ENCODE measurements around the gene UBE3C. TPM values are rescaled to one million over a fixed set of nuclear protein-coding genes. Genes with fewer than 3 reads are reported as not detected.
A peak's percentile ranks its signal among the peaks of the same experiment; 100 is the strongest.

UBE3C gene
- total and polyA plus RNA-seq, 2 of the 13 experiments (the other 11 are each of a cell fraction or from before 2014, with no cell fraction given) = 27.0 to 48.2 TPM

GRCh38 chr7:157138424-157139110, at the start of gene UBE3C (continued):
- 0 out of 2 replicates have a peak, but pooled peaks have one; percentile 67 for TF ChIP-seq ZNF354B (CRISPR knock-in tag; IDR thresholded peaks at IDR 0.05)
- no peak for TF ChIP-seq SMC3 (IDR thresholded peaks at IDR 0.05; ENCODE audit: low read length)
- TF ChIP-seq ZNF580 (CRISPR knock-in tag; IDR thresholded peaks at IDR 0.05; ENCODE audit: borderline replicate concordance, low read depth) = no peak
- no peak for TF ChIP-seq MTERF4 (CRISPR knock-in tag; IDR thresholded peaks at IDR 0.05)
- no peak for TF ChIP-seq DZIP1 (CRISPR knock-in tag; IDR thresholded peaks at IDR 0.05)
- TF ChIP-seq ZKSCAN8 (CRISPR knock-in tag; IDR thresholded peaks at IDR 0.05; ENCODE audit: borderline replicate concordance) = no peak
- TF ChIP-seq FOXA1 (IDR thresholded peaks at IDR 0.05) = no peak
- TF ChIP-seq FOXA1 (CRISPR knock-in tag; IDR thresholded peaks at IDR 0.05) = no peak; the same call in 1 of the 2 replicates
- peak; percentile 70; the same call in 1 of the 2 replicates for TF ChIP-seq MTF2 (CRISPR knock-in tag; IDR thresholded peaks at IDR 0.05; ENCODE audit: borderline replicate concordance)
- TF ChIP-seq ZNF577 (CRISPR knock-in tag; IDR thresholded peaks at IDR 0.05; ENCODE audit: borderline replicate concordance, low read depth) = no peak
- TF ChIP-seq RBM22 (optimal IDR thresholded peaks at IDR 0.05; ENCODE audit: low read length) = no peak
- TF ChIP-seq AGO2 (optimal IDR thresholded peaks at IDR 0.05; ENCODE audit: low read depth, low read length) = no peak
- TF ChIP-seq AFF4 (CRISPR knock-in tag; IDR thresholded peaks at IDR 0.05) = no peak
- TF ChIP-seq ZNF616 (CRISPR knock-in tag; IDR thresholded peaks at IDR 0.05; ENCODE audit: low read depth) = no peak
- no peak for TF ChIP-seq PLSCR1 (CRISPR knock-in tag; IDR thresholded peaks at IDR 0.05; ENCODE audit: borderline replicate concordance)
- 0 out of 2 replicates have a peak, but pooled peaks have one; percentile 6 for TF ChIP-seq ZNF775 (CRISPR knock-in tag; IDR thresholded peaks at IDR 0.05; ENCODE audit: borderline replicate concordance)
- no peak for TF ChIP-seq ZNF790 (CRISPR knock-in tag; IDR thresholded peaks at IDR 0.05; ENCODE audit: borderline replicate concordance)
- no peak for TF ChIP-seq ZC3H13 (CRISPR knock-in tag; IDR thresholded peaks at IDR 0.05)
- no peak for TF ChIP-seq SETDB1 (CRISPR knock-in tag; IDR thresholded peaks at IDR 0.05; ENCODE audit: borderline replicate concordance)
- no peak for TF ChIP-seq NFE2L1 (CRISPR knock-in tag; IDR thresholded peaks at IDR 0.05; ENCODE audit: borderline replicate concordance)
- no peak for TF ChIP-seq ZNF562 (CRISPR knock-in tag; IDR thresholded peaks at IDR 0.05; ENCODE audit: borderline replicate concordance)

Data from HepG2 (cell line).